Activated T-helper 2 cell treated with anti-CD3 and anti-CD28 coated beads, Interferon-gamma antibody, Interleukin-2, Interleukin-4, amounts not matched to agents 10 μg/mL and 5 μg/mL and 100 μg/mL, durations not matched to agents 14 hours and 24 hours and 36 hours (primary cell): ENCODE results near the gene RAC2. TPM values are rescaled to one million over a fixed set of nuclear protein-coding genes. Genes with fewer than 3 reads are reported as not detected.
A peak's percentile ranks its signal among the peaks of the same experiment; 100 is the strongest.

Experiments used
- DNase-seq: peaks from one replicate; pipeline ENCODE4 v3.0.0; 2021; ENCODE audit warnings: low spot score
- H3K27ac Mint-ChIP-seq: one replicate; pipeline ENCODE4 v1.8.0; 2021; ENCODE audit warnings: mixed read lengths
- H3K27me3 Mint-ChIP-seq: one replicate; pipeline ENCODE4 v1.8.0; 2021; ENCODE audit warnings: low read depth, mixed read lengths
- H3K36me3 Mint-ChIP-seq: one replicate; pipeline ENCODE4 v1.8.0; 2021; ENCODE audit warnings: low read depth, mixed read lengths
- H3K4me1 Mint-ChIP-seq: one replicate; pipeline ENCODE4 v1.8.0; 2021; ENCODE audit warnings: low read depth, mixed read lengths
- H3K4me3 Mint-ChIP-seq: one replicate; pipeline ENCODE4 v1.8.0; 2021; ENCODE audit warnings: low read depth, mild to moderate bottlenecking, moderate library complexity, mixed read lengths
- H3K9me3 Mint-ChIP-seq: one replicate; pipeline ENCODE4 v1.8.0; 2021; ENCODE audit warnings: mixed read lengths
- intact Hi-C: fragments of 100-400 bp; cut with micrococcal nuclease; formaldehyde crosslinking; loops from one replicate; pipeline ENCODE4 v1.15.1; 2023
- total RNA-seq: library from RNA; stranded (reverse); gene quantifications from 2 replicates; pipeline ENCODE4 v1.2.3, GENCODE V29; 2022

Gene RAC2
- total RNA-seq, 1 donor from 2014 or later, result 499 TPM

DNA sequence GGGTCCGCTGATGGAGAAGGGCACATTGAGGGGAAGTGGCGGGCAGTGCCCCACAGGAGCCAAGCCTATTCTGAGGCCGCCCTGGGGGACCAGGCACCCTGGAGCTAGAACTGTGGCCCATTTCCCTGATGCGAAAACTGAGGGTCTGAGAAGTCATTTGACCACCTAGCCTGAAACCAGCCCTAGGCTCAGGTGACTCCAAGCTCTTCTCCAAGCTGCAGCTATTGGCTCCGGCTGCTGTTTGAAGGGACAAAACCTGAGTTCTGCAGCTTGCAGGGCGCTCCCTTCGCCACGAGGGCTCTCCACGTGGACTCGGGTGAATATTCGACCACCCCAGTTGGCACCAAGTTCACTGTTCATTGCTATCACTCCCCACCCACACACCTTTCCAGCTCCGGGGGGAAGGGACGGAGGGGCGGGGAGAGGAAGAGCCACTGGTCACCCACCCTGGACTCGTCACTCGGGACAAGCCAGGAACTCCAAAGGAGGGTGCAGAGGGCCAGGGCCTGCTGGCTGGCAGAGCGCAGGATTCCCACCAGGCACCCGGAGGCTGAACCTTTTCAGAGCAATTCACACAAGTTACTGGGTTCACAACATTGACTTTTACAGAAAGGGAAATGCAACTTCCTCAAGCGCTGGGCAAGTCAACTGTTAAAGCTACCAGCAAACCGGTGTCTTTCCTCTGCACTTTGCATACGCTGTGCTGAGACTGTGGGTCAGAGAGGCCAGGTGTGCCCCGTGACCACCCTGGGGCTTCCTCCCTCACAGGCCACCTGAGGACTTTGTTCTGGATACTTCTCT is 1.1 kb upstream of the RAC2 start:
- intact Hi-C loops, result no loop called here
- Mint-ChIP-seq H3K4me3 (peak overlapping the region; percentile 96), H3K27me3 (no peaks in the 10 kb centered on the region), H3K36me3 (peaks cover 33% of the 10 kb centered on the region), H3K9me3 (no peaks in the 10 kb centered on the region), H3K27ac (peak overlapping the region; percentile 94), H3K4me1 (peaks cover 29% of the 10 kb centered on the region)
- DNase-seq, result no peak

DNA sequence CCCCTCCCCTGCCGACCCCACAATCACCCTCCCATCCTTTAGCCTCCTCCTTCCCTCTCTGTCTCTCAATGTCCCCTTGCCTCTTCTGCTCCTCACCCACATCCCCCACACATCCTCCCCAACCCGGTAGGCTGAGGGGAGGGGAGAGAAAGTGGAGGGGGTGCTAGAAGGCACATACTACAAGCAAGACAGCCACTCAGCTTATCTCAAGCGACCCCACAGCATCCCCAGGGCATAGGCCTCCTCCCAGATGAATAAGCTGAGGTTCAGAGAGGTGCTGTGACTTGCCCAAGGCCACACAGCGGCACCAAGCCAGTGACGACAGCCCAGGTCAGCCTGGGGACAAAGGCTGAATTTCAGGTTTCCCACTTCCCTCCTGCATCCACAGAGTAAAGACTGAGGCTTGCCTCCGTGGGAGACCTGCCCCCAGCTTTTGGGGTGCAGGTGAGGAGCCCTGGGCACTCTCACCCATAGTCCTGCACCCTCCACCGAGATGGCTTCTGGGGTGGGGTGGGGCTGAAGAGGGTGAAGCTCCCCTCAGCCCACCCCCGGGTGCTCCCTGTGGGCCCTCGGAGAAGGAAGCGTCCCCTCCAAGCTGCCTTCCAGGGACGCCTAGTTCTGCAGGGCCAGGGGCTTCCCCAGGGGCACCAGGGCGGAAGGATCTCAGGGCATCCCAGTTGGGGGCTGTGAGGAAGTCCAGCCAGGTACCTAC is 511 bp downstream of the RAC2 start:
- no peaks in the 10 kb centered on the region for H3K9me3 Mint-ChIP-seq
- H3K27me3 Mint-ChIP-seq, result no peaks in the 10 kb centered on the region
- peak overlapping the region; percentile 94 for H3K27ac Mint-ChIP-seq
- intact Hi-C loops, result loop anchor here (2.0 kb wide), 1 partner anchor 17 kb away; no protein-coding TSS in a partner anchor
- peaks cover 48% of the 10 kb centered on the region for H3K36me3 Mint-ChIP-seq
- peaks cover 44% of the 10 kb centered on the region for H3K4me1 Mint-ChIP-seq
- no peak for DNase-seq
- peak overlapping the region; percentile 96 for H3K4me3 Mint-ChIP-seq

DNA sequence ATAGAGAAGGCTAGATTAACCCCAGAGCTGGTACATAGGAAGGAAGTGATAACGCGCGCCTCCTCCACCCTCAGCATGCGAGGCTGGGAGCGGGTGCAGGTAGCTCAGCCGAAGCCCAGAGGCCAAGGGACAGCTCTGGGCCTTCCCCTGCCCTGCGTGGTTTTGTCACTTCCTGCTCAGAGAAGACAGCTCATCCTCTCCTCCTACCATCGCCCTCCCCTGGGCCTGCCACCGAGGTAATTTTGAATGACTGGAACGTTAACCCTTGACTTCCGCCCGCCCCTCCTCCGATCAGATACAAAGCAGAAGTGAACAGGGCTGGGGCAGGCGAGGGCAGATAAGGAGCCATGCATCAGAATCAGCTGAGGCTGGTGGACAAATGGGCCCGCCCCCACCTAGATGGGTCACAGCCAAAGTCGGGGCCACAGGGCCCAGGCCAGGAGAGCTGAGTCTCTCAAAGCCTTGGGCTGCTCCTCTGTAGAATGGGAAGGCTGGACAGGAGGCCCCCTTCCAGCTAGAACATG is 1.6 kb downstream of the RAC2 start:
- Mint-ChIP-seq H3K9me3 (no peaks in the 10 kb centered on the region), H3K4me3 (peak overlapping the region; percentile 96), H3K4me1 (peaks cover 51% of the 10 kb centered on the region)

DNA sequence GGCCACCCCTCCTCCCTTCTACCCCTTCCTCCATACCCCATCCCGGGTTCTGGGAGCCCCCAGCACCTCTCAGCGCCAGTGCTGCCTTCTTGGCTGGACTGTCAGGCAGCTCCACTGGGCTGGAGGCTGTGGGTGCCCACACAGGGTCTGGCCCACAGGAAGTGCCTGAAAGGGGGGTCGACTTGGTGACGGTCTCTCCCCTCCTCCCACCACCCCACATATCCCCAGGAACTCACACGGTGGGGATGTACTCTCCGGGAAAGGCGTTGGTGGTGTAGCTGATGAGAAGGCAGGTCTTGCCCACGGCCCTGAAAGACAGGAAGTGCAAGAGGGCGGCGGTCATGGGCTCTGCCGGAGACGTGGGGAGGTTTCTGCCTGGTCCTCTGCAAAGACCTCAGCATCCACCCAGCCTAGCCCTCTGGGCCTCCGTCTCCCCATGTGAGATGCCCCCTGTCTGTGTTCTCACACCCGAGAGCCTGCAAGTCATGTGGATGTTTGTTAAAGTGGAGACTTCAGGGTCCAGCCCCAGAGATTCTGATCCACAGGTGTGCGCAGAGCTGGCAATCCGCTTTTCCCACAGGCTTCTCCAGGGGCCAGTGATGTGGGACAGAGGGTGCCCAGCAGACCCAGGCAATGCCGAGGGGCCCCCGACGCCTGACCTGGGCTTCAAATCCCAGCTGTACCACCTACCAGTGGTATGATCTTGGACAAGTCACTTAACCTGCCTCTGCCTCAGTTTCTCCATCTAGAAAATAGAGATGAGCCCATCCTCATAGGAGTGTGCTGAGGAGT is 2.5 kb downstream of the RAC2 start:
- H3K36me3 Mint-ChIP-seq, result peaks cover 68% of the 10 kb centered on the region
- no peaks in the 10 kb centered on the region for H3K27me3 Mint-ChIP-seq
- no peaks in the 10 kb centered on the region for H3K9me3 Mint-ChIP-seq
- H3K4me1 Mint-ChIP-seq, result peaks cover 60% of the 10 kb centered on the region
- intact Hi-C loops, result loop anchor here (1.0 to 2.0 kb wide), 3 partner anchors 11 to 42 kb away; no protein-coding TSS in a partner anchor
- peak overlapping the region; percentile 94 for H3K27ac Mint-ChIP-seq
- H3K4me3 Mint-ChIP-seq, result peak overlapping the region; percentile 96
- no peak for DNase-seq

More for the DNA sequence above, 1.6 kb downstream of the RAC2 start:
- DNase-seq, result peak; percentile 92
- H3K36me3 Mint-ChIP-seq, result peaks cover 59% of the 10 kb centered on the region
- H3K27me3 Mint-ChIP-seq, result no peaks in the 10 kb centered on the region
- intact Hi-C loops, result loop anchor here (1.0 to 2.0 kb wide), 3 partner anchors 12 to 43 kb away; no protein-coding TSS in a partner anchor
- H3K27ac Mint-ChIP-seq, result peak overlapping the region; percentile 94

DNA sequence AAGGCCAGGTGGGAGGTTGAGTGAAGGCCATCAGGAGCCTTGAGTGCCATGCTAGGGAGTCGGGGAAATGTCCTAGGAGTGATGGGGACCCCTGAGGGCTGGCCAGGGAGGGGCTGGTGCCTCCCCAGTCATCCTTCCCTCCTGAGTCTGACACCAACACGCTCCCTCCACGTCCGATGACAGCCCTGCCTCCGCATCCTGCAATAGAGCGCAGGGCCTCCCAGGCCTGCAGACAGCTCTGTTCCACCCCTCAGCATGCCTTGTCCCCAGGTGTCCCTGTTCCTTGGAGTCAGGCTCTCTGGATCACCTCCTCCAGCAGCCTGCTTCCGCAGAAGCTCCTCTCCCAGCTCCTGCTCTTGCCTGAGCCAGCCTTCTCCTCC is 3.1 kb downstream of the RAC2 start:
- peak overlapping the region; percentile 96 for H3K4me3 Mint-ChIP-seq
- peaks cover 74% of the 10 kb centered on the region for H3K36me3 Mint-ChIP-seq
- DNase-seq, result no peak
- H3K4me1 Mint-ChIP-seq, result peaks cover 66% of the 10 kb centered on the region
- intact Hi-C loops, result no loop called here
- H3K27ac Mint-ChIP-seq, result peak overlapping the region; percentile 94
- H3K9me3 Mint-ChIP-seq, result no peaks in the 10 kb centered on the region
- no peaks in the 10 kb centered on the region for H3K27me3 Mint-ChIP-seq

DNA sequence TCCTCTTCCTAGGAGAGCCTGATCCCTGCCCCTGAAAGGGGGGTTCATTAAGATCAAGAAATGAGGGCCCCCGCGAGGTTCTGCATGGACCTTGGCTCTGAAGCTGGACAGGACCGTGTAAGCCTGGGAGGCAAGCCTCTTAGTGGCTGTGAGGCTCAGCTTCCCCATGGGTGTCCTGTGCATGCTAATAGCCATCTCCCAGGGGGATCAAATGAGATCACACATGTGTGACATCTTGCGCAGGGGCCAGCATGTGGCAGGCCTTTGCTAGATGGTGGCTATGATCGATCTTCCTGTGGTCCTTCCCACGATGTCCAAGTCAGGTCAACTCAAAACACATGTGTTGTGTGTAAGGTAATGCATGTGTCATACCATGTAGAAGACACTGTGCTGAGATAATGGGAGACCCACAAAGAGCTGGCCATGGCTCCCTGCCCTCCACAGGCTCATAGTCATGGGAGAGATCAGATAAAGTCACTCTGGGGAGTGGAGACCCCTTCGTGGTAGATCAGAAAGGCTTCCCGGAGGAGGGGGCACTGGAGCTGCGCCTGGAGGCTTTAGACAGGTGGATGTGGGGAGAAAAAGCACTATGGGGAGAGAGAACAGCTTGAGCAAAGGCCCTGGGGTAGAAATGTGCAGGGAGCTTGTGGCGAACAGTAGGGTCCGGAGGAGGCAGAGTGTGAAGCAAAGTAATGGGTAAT is 3.7 kb downstream of the RAC2 start:
- H3K27me3 Mint-ChIP-seq, result no peaks in the 10 kb centered on the region
- H3K4me3 Mint-ChIP-seq, result peak overlapping the region; percentile 96
- intact Hi-C loops, result no loop called here
- no peaks in the 10 kb centered on the region for H3K9me3 Mint-ChIP-seq
- peak overlapping the region; percentile 94 for H3K27ac Mint-ChIP-seq
- no peak for DNase-seq
- peaks cover 71% of the 10 kb centered on the region for H3K4me1 Mint-ChIP-seq
- peaks cover 80% of the 10 kb centered on the region for H3K36me3 Mint-ChIP-seq

DNA sequence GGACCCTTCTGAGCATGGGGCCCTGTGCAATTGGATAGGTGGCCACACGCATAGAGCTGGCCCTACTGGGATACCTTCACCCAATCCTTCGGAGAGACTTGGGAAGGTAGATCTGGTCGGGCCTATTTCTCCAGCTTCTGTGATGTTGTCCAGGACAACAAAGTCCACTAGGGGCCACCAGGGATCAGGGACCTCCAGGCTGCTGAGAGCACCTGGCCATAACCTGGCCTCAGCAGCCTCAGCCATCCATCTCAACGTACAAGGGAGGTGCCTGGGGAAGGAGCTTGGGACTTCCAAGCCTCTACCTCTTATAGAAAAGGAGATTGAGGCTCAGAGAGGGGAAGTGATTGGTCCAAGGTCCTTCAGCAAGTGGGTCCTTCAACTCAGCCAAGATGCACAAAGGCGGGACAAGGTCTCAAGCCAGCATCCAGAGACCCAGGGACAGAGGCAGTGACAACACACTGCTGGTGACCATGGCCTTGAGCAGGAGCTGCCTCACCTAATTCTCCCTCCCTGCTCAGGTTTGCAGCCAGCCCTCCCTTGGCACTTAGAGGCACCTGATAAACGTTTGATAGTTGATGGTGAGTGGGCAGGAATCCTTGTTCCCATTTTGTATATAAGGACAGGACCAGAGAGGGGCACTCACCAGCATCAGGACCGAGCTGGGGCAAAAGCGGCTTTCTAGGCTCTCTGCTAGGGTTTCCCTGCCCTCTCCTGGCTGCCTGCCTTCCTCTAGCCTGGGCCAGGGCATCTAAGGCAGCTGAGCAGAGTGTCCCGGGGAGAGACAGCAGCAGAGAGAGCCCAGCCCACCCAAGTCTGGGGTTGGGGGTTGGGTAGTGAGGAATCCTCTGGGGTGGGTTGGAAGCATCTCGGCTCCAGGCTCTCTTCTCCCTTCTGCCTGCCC is 4.5 kb downstream of the RAC2 start:
- Mint-ChIP-seq H3K4me1 (peaks cover 76% of the 10 kb centered on the region), H3K27ac (peak overlapping the region; percentile 94), H3K27me3 (no peaks in the 10 kb centered on the region), H3K4me3 (peak overlapping the region; percentile 96), H3K36me3 (peaks cover 88% of the 10 kb centered on the region), H3K9me3 (no peaks in the 10 kb centered on the region)
- intact Hi-C loops, result loop anchor here (10.0 kb wide), 1 partner anchor 365 kb away; the partner anchor contains the start of gene GGA1
- DNase-seq, result no peak

DNA sequence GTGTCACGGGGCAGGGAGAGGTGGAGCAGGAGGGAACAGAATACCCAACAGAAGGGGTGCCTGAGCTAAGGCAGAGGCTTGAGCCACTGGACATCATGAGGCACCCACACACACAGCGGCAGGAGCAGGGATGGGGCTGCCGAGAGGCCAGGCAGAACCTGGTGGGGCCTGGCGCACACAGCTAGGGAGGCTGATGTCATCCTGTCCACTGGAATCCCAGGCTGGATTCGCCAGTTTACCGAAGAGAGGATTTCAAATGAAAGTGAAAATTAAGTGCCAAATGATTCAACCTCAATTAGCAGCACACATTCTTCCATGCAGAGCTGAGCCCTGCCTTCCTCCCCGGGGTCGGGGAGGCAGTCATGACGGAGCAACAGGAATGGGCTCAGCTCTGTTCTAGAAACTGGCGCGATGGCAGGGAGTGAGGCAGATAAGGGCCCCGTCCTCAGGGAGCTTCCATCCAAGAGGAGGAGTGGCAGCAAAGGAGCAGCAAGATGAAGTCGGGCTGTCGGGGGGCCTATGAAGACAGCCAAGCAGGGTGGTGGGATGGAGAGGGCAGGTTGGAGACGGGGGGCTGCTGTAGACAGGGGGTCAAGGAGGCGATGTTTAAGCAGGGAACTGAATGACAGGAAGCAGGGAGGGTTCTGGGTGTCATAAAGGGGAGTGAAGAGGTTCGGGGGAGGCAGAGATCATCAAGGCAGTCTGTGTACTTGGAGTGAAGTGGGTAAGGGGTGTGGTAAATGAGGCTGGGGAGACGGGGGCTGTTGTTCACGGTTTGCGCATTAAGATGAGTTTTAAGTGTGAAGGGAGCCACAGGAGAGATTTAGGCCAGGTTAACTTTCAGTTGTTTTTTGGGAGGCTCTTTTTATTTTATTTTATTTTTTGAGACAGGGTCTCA is 6.4 kb downstream of the RAC2 start:
- Mint-ChIP-seq H3K27me3 (no peaks in the 10 kb centered on the region), H3K4me3 (peak overlapping the region; percentile 80), H3K9me3 (no peaks in the 10 kb centered on the region), H3K36me3 (peaks cover 96% of the 10 kb centered on the region), H3K4me1 (peaks cover 89% of the 10 kb centered on the region), H3K27ac (peak overlapping the region; percentile 94)
- DNase-seq, result no peak
- intact Hi-C loops, result loop anchor here (10.0 kb wide), 1 partner anchor 367 kb away; the partner anchor contains the start of gene GGA1

DNA sequence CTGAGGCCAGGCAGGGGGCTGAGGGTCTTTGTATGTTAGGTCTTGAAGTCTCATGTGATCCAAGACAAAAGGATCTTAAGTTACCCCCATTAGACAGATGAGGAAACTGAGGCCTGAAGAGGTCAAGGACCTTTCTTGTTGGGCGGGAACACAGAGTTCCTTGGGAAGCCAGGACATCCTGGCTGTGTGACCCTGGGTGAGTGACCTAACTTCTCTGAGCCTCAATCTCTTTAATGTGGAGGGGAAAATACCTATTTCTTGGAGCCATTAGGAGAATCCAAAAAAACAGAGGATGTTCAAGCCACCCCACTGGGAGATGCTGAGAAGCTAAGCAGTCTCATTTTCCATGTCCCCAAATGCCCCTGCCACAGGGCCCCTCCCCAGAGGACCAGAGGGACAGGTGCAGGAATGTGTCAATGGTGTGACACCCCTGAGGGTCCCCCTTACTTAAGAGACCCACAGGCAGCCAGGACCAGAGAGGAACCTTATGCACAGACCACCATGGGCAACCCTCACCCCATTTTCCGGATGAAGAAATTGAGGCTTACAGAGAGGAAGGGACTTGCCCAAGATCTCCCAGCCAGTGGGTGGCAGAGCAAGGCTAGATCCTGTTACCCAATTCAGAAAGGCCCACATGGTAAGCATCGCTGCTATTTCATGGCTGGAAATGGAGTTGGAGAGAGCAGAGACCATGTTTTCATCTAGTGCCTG is 8.0 kb downstream of the RAC2 start:
- peak overlapping the region; percentile 72 for H3K4me3 Mint-ChIP-seq
- H3K27ac Mint-ChIP-seq, result peak overlapping the region; percentile 88
- no peaks in the 10 kb centered on the region for H3K9me3 Mint-ChIP-seq
- H3K4me1 Mint-ChIP-seq, result peaks cover 91% of the 10 kb centered on the region
- no peak for DNase-seq
- intact Hi-C loops, result loop anchor here (10.0 kb wide), 1 partner anchor 369 kb away; the partner anchor contains the start of gene GGA1
- peaks cover 96% of the 10 kb centered on the region for H3K36me3 Mint-ChIP-seq
- no peaks in the 10 kb centered on the region for H3K27me3 Mint-ChIP-seq
